Prostate gland (tissue), 2 donors: Measurements from ENCODE around the gene DMD. TPM values are rescaled to one million over a fixed set of nuclear protein-coding genes. Genes with fewer than 3 reads are reported as not detected.

Experiments used
- DNase-seq: peaks from one replicate; pipeline ENCODE4 v3.0.0-alpha.2; 2019; ENCODE audit warnings: low spot score
- H3K27ac ChIP-seq, 2 donors: fragments of 200-600 bp; sonication (generic); 2 replicates each; pipeline ENCODE4 v1.5.1; 2017 to 2019
- H3K27me3 ChIP-seq: fragments of 200-600 bp; sonication (generic); replicated peaks from 2 replicates; pipeline ENCODE4 v1.5.1; 2019; ENCODE audit not compliant: insufficient read depth
- H3K36me3 ChIP-seq, 2 donors: fragments of 200-600 bp; sonication (generic); 1 replicate in 1 of 2; 2 replicates in 1 of 2; pipeline versions ENCODE4 v1.5.1 to v1.8.1; 2017 to 2019
- H3K4me1 ChIP-seq: fragments of 200-600 bp; sonication (generic); replicated peaks from 2 replicates; pipeline ENCODE4 v1.5.1; 2019
- H3K4me3 ChIP-seq, 2 donors: fragments of 200-600 bp; sonication (generic); 2 replicates each; pipeline ENCODE4 v1.5.1; 2017 to 2019
- H3K9me3 ChIP-seq: fragments of 200-600 bp; sonication (generic); 2 replicates; pipeline ENCODE4 v1.5.1; 2017
- POLR2A ChIP-seq: fragments of 450-650 bp; IDR thresholded peaks from one replicate; pipeline ENCODE4 v1.6.1; 2016; ENCODE audit warnings: antibody characterized with exemption, mild to moderate bottlenecking
- POLR2AphosphoS5 ChIP-seq: sonication (generic); formaldehyde crosslinking; IDR thresholded peaks from one replicate; pipeline ENCODE4 v1.6.1; 2017; ENCODE audit warnings: antibody characterized with exemption
- WGBS: methylation state at CpG from one replicate; pipeline ENCODE4 v1.1.5; 2018; 5-methylcytosine and 5-hydroxymethylcytosine counted together
- intact Hi-C: fragments of 100-400 bp; cut with DNase I; formaldehyde crosslinking; loops from one replicate; pipeline ENCODE4 v1.14.2; 2022
- total RNA-seq, 2 donors: library from RNA; depleted of rRNA; stranded (reverse); fragments of >200 nt; gene quantifications; one replicate each; pipeline ENCODE4 v1.1.0, GENCODE V29; 2016
- TF ChIP-seq, protein P1 (sequence below), 4 experiments: fragments of 200-600 bp in 2 of 4; fragments of 450-650 bp in 2 of 4; sonication (generic) in 2 of 4; IDR thresholded peaks; 1 replicate in 3 of 4; 2 replicates in 1 of 4; pipeline ENCODE4 v1.5.1; 2016 to 2019; ENCODE audit warnings: antibody characterized with exemption in 4 of 4, mild to moderate bottlenecking in 2 of 4, moderate library complexity in 2 of 4

Gene DMD
- total RNA-seq, 2 donors from 2014 or later, result 17.6 to 34.8 TPM

- TF ChIP-seq POLR2A, result no peak
- TF ChIP-seq POLR2AphosphoS5, result no peak
- TF ChIP-seq, protein P1, sequence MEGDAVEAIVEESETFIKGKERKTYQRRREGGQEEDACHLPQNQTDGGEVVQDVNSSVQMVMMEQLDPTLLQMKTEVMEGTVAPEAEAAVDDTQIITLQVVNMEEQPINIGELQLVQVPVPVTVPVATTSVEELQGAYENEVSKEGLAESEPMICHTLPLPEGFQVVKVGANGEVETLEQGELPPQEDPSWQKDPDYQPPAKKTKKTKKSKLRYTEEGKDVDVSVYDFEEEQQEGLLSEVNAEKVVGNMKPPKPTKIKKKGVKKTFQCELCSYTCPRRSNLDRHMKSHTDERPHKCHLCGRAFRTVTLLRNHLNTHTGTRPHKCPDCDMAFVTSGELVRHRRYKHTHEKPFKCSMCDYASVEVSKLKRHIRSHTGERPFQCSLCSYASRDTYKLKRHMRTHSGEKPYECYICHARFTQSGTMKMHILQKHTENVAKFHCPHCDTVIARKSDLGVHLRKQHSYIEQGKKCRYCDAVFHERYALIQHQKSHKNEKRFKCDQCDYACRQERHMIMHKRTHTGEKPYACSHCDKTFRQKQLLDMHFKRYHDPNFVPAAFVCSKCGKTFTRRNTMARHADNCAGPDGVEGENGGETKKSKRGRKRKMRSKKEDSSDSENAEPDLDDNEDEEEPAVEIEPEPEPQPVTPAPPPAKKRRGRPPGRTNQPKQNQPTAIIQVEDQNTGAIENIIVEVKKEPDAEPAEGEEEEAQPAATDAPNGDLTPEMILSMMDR (IDR thresholded peaks at IDR 0.05), result no peak
- no peak overlapping the region for H3K27ac ChIP-seq
- no peaks in the 10 kb centered on the region for H3K27me3 ChIP-seq
- H3K4me3 ChIP-seq, result no peak overlapping the region
- H3K36me3 ChIP-seq, result no peaks in the 10 kb centered on the region
- H3K4me1 ChIP-seq, result no peaks in the 10 kb centered on the region
- H3K9me3 ChIP-seq, result no peaks in the 10 kb centered on the region
- whole genome bisulfite sequencing, result 84% methylated on average over 2 of the region's 3 CpGs
- no peak for DNase-seq
- intact Hi-C loops, result no loop called here
These were observed 436.4 kb downstream of the DMD start for GRCh38 chrX:32774966-32775365.

DNA sequence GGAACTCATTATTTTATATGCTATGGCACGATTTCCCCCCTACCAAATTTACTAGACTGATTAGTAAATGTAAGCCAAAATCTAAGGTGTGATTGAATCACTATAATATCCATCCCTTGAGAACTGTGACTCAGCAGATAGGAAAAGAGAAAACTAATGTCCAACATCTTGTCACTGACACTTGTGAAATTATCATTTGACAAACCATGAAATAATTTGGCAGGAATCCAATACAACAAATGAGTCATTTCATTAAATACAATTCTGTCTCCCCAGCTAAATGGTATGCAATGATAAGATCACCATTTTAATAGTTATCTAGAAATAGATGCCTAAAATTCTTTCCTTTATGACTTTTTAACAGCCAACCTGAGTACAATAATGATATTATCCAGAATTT, 462.3 kb downstream of the DMD start:
- Histone ChIP-seq H3K4me3 (no peak overlapping the region), H3K9me3 (no peaks in the 10 kb centered on the region), H3K4me1 (no peaks in the 10 kb centered on the region), H3K27me3 (no peaks in the 10 kb centered on the region), H3K27ac (no peak overlapping the region), H3K36me3 (no peaks in the 10 kb centered on the region)
- intact Hi-C loops, result no loop called here
- no peak for DNase-seq
- TF ChIP-seq POLR2AphosphoS5 (no peak), POLR2A (no peak)
- TF ChIP-seq, protein P1 (IDR thresholded peaks at IDR 0.05), result no peak
- WGBS, result 28% methylated on average over 1 of the region's 1 CpG

- Histone ChIP-seq H3K9me3 (no peaks in the 10 kb centered on the region), H3K4me3 (no peak overlapping the region), H3K27ac (no peak overlapping the region), H3K4me1 (no peaks in the 10 kb centered on the region), H3K36me3 (no peaks in the 10 kb centered on the region), H3K27me3 (no peaks in the 10 kb centered on the region)
- WGBS, result 34% methylated on average over 2 of the region's 2 CpGs
- DNase-seq, result no peak
- TF ChIP-seq POLR2A (no peak), POLR2AphosphoS5 (no peak)
- TF ChIP-seq, protein P1 (IDR thresholded peaks at IDR 0.05), result no peak
- intact Hi-C loops, result no loop called here
These were observed 466.0 kb downstream of the DMD start for GRCh38 chrX:32745323-32745722.

- WGBS, result 72% methylated on average over 1 of the region's 1 CpG
- Histone ChIP-seq H3K9me3 (no peaks in the 10 kb centered on the region), H3K4me3 (no peak overlapping the region), H3K36me3 (no peaks in the 10 kb centered on the region), H3K4me1 (no peaks in the 10 kb centered on the region), H3K27ac (no peak overlapping the region), H3K27me3 (no peaks in the 10 kb centered on the region)
- intact Hi-C loops, result no loop called here
- TF ChIP-seq POLR2AphosphoS5, result no peak
- no peak for TF ChIP-seq POLR2A
- TF ChIP-seq, protein P1 (IDR thresholded peaks at IDR 0.05), result no peak
- DNase-seq, result no peak
These were observed 466.4 kb downstream of the DMD start for GRCh38 chrX:32744921-32745320.

DNA sequence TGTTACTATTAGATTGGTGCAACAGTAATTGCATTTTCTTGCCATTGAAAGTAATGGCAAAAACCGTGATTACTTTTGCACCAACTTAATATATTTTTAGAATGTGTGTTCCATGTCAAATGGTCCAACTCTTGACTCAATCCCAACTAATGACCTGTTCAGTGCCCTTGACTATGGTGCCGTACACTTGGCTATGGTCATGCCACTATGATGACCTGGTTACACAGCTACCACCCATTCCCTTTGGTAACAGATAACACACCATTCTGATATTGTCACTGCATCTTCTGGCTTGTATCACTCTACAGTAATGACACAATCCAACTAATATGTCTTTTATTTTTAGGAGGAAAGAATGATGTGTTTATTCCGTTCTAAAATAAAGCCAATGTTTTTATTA, 469.4 kb downstream of the DMD start:
- Histone ChIP-seq H3K27me3 (no peaks in the 10 kb centered on the region), H3K27ac (no peak overlapping the region), H3K36me3 (no peaks in the 10 kb centered on the region), H3K4me1 (no peaks in the 10 kb centered on the region), H3K4me3 (no peak overlapping the region), H3K9me3 (no peaks in the 10 kb centered on the region)
- DNase-seq, result no peak
- 100% methylated on average over 3 of the region's 3 CpGs for WGBS
- intact Hi-C loops, result no loop called here
- TF ChIP-seq, protein P1 (IDR thresholded peaks at IDR 0.05), result no peak
- TF ChIP-seq POLR2A, result no peak
- no peak for TF ChIP-seq POLR2AphosphoS5
